OCI-LY3 (cell line): Measurements from ENCODE around the gene PTDSS2.

ENCODE experiments used
- CTCF ChIP-seq: fragments of 200-600, 300-600 bp; sonication (generic); IDR thresholded peaks from 2 replicates; pipeline ENCODE4 v1.5.1; 2014; ENCODE audit warnings: antibody characterized with exemption, low read length, low read depth
- EZH2phosphoT487 ChIP-seq: fragments of 200-600 bp; shearing (Covaris generic); IDR thresholded peaks from 2 replicates; pipeline ENCODE4 v1.6.1; 2018; ENCODE audit warnings: antibody characterized with exemption, mixed run types, low read depth

GRCh38 chr11:429931-430456 is 20.1 kb upstream of the PTDSS2 start:
- TF ChIP-seq CTCF (no peak), EZH2phosphoT487 (no peak)
